ENCODE results near the gene BCL11B. TPM values are rescaled to one million over a fixed set of nuclear protein-coding genes. Genes with fewer than 3 reads are reported as not detected.

Gene BCL11B
- total and polyA plus RNA-seq, 9 of the 15 experiments (the other 6 are each of a cell fraction or from before 2014, with no cell fraction given), result 0.09 TPM; not detected in 8

GRCh38 chr14:99121319-99121875 lies 150.6 kb downstream of the BCL11B start:
- Histone ChIP-seq H3K27ac (ENCODE audit: extremely low read depth, low read depth, low read length) (no peak overlapping the region), H3K36me3 (ENCODE audit: control insufficient read depth, insufficient read depth, low read length) (no peaks in the 10 kb centered on the region), H3K9me3 (replicated peaks; ENCODE audit: control insufficient read depth, insufficient read depth, low read depth, low read length) (no peaks in the 10 kb centered on the region), H3K9ac (ENCODE audit: insufficient read depth in 1 of 2, low read depth in 2 of 2, low read length in 2 of 2) (no peak overlapping the region), H3K9me1 (ENCODE audit: control insufficient read depth, insufficient read depth, low read length) (no peaks in the 10 kb centered on the region), H3K79me2 (ENCODE audit: control insufficient read depth, insufficient read depth, low read length) (no peaks in the 10 kb centered on the region), H3K27me3 (ENCODE audit: control insufficient read depth in 2 of 2, insufficient read depth in 2 of 2, low read length in 2 of 2) (peaks cover 0 to 5% of the 10 kb centered on the region in 2 experiments; a peak in 3 of 5 replicates), H4K20me1 (replicated peaks; ENCODE audit: control insufficient read depth, insufficient read depth, low read length) (no peaks in the 10 kb centered on the region), H3K4me3 (no peak overlapping the region), H2AFZ (ENCODE audit: low read depth, low read length) (no peak overlapping the region), H3K4me2 (ENCODE audit: insufficient read depth, low read length) (no peak overlapping the region), H3K4me1 (replicated peaks in 1 of 2; ENCODE audit: control insufficient read depth in 2 of 2, insufficient read depth in 2 of 2, low read length in 2 of 2) (no peaks in the 10 kb centered on the region)
- in situ Hi-C loops (cut with MboI) (no loop called here), intact Hi-C loops (cut with micrococcal nuclease) (no loop called here)
- ChIA-PET POLR2A (interaction anchor here (0.6 kb wide), 2 partner anchors 189 to 783 kb away, joined by 3 read pairs; no protein-coding TSS in a partner anchor), CTCF (ENCODE audit: low intra/inter-chr PET ratio) (no interaction called here)
- DNase-seq (ENCODE audit: extremely low read depth in 1 of 4, low spot score in 3 of 4), result no peak
- ATAC-seq, result no peak
- BruUV-seq (replicated peaks), result no TSS peak
- TF ChIP-seq ZNF79 (CRISPR knock-in tag; IDR thresholded peaks at IDR 0.05; ENCODE audit: low read depth), result no peak
- no peak for TF ChIP-seq NBN (IDR thresholded peaks at IDR 0.05; ENCODE audit: low read depth)
- TF ChIP-seq CLOCK (CRISPR knock-in tag; IDR thresholded peaks at IDR 0.05; ENCODE audit: borderline replicate concordance), result no peak
- TF ChIP-seq MAFK (IDR thresholded peaks at IDR 0.05; ENCODE audit: low read length), result no peak
- no peak for TF ChIP-seq ZMIZ1 (IDR thresholded peaks at IDR 0.05; ENCODE audit: low read depth in 2 of 2, low read length in 2 of 2)
- no peak for TF ChIP-seq XRCC5 (IDR thresholded peaks at IDR 0.05; ENCODE audit: low read depth, low read length)
- no peak for TF ChIP-seq MED1 (CRISPR knock-in tag; IDR thresholded peaks at IDR 0.05; ENCODE audit: borderline replicate concordance)
- TF ChIP-seq PCBP2 (IDR thresholded peaks at IDR 0.05; ENCODE audit: low read depth, low read length, poor library complexity, severe bottlenecking), result no peak
- no peak for TF ChIP-seq NCOA1 (IDR thresholded peaks at IDR 0.05; ENCODE audit: low read depth)
- TF ChIP-seq RBBP5 (IDR thresholded peaks at IDR 0.05; ENCODE audit: borderline replicate concordance, insufficient read depth, low read length, poor library complexity, severe bottlenecking), result no peak
- 5% methylated on average over 9 of the region's 13 CpGs for WGBS (ENCODE audit: insufficient coverage, low coverage, missing lambda C conversion rate)
- no peak for FAIRE-seq
